LNCAP (cell line): ENCODE results near the gene TNRC6C.

Experiments used
- TF ChIP-seq, protein P1 (sequence below): fragments of 450-650 bp; IDR thresholded peaks from 2 replicates; pipeline ENCODE4 v1.5.1; 2017; ENCODE audit warnings: mild to moderate bottlenecking

The TNRC6C gene

DNA sequence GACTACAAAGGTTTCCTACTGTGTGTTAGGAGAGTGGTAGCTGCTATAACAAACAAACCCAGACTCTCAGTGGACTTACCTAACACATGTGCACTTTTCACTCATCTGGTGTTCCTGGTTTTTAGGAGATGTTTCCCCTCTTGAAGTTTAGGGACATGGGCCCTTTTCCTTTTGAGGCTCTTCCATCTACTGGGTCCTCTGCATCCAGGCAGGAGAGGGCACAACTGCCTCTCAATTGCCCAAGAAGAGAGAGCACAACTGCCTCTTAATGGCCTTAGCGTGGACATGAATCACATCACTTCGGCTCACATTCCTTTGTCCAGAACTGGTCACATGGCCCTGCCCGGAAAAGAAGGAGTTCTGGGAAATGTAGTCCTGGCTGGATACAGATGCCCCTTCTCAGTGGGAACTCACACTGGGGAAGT, 9.8 kb upstream of the TNRC6C start:
- TF ChIP-seq, protein P1, sequence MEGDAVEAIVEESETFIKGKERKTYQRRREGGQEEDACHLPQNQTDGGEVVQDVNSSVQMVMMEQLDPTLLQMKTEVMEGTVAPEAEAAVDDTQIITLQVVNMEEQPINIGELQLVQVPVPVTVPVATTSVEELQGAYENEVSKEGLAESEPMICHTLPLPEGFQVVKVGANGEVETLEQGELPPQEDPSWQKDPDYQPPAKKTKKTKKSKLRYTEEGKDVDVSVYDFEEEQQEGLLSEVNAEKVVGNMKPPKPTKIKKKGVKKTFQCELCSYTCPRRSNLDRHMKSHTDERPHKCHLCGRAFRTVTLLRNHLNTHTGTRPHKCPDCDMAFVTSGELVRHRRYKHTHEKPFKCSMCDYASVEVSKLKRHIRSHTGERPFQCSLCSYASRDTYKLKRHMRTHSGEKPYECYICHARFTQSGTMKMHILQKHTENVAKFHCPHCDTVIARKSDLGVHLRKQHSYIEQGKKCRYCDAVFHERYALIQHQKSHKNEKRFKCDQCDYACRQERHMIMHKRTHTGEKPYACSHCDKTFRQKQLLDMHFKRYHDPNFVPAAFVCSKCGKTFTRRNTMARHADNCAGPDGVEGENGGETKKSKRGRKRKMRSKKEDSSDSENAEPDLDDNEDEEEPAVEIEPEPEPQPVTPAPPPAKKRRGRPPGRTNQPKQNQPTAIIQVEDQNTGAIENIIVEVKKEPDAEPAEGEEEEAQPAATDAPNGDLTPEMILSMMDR: no peak

DNA sequence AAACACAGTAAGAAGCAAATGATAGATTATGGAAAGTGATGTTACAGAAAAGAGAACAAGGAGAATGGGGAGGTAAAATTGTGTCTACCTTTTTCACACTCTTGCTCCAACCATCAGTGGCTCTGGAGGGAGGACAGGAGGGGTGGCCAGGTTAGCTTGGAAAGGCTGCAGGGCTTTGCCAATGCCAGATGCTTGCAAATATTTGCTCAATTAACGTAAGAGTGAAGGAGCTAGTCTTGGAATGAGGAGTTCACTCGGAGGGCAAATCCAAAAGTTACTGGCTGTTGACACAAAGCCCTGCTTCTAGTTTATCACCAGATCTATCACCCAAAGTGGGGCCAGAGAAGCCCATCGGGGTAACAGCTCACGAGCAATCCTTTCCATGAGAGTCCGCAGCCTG, 7.4 kb upstream of the TNRC6C start:
- TF ChIP-seq, protein P1: no peak

GRCh38 chr17:77952368-77952767, 6.1 kb upstream of the TNRC6C start:
- TF ChIP-seq, protein P1: no peak

- TF ChIP-seq, protein P1: no peak
Measured at GRCh38 chr17:77957235-77957856, 1.2 kb upstream of the TNRC6C start.

DNA sequence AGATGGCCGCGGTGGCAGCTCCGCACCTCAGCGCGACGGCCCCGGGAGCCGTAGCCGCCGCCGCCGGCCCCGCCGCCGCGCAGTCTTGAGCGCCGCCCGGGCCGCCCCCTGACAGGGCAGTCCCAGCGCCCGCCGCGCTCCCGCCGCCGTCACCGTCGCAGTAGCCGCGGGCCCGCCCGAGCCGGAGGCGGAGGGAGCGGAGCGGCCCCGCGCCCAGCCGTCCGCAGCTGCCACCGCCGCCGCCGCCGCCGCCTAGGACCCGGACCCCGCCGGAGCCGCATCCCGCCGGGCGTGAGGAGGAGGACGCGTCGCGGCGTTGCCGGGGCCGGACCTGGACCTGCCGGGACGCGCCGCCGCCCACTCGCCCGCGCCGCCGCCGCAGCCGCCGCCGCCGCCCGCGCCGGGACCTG, 218 bp downstream of the TNRC6C start:
- TF ChIP-seq, protein P1: no peak

- TF ChIP-seq, protein P1: no peak
Measured at GRCh38 chr17:77959126-77959925, 823 bp downstream of the TNRC6C start.

- TF ChIP-seq, protein P1: no peak
Measured at GRCh38 chr17:77959926-77960521, 1.5 kb downstream of the TNRC6C start.
